ENCODE measurements around the gene SLITRK1.

SLITRK1 gene

DNA sequence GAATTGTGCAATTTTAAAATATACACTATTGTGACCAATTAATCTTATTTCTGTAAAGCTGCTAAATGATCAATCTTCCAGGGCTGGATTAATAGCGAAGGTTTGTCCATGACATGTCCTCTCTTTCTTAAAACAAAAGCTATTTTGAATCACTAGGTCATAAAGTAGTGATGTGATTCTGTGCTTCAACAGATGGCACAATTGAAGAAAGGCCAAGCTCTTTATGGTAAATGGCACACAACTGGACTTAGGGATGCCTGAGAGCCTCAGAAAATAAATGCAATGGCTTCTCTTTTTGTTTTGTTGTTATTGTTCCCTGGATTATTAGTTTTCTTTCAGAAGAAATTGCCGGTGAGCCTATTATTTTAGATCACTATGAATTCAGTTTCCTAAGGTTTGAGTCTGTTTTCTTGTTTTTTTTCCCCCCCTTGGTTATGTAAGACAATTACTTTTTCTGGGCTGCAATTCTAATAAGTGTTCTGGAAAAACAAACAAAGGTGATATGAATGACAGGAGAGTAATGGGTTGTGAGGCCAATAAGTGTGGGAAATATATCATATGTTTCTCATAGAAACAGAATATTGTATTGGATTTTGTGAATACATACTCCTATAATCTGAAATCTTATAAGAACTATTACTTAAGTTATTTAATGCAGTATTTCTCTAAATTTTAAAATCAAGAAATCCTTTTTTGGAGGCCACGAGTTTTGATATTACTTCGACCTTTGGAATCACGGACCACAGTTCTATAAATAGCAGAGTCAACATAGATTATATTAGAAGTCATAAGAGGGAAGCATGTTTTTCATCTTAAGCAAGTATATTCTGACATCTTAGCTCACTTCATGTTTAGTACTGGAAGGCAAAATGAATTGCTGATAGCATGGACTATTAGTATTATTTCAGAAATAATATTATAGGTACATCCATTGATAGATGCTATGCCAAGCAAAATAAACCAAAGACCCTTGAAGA, 16.8 kb downstream of the SLITRK1 start:
- Histone ChIP-seq H3K27me3 (ENCODE audit: insufficient read depth, low read length, poor library complexity) (no peaks in the 10 kb centered on the region), H3K4me2 (ENCODE audit: insufficient read depth, low read length) (no peak overlapping the region), H3K27ac (ENCODE audit: low read length) (no peak overlapping the region), H3K36me3 (ENCODE audit: insufficient read depth, low read length) (no peaks in the 10 kb centered on the region), H4K20me1 (ENCODE audit: insufficient read depth, low read length) (no peaks in the 10 kb centered on the region), H3K79me2 (ENCODE audit: insufficient read depth, low read length) (no peaks in the 10 kb centered on the region), H2AFZ (ENCODE audit: low read depth, low read length) (no peak overlapping the region), H3K9me3 (ENCODE audit: insufficient read depth, low read length, severe bottlenecking) (no peaks in the 10 kb centered on the region), H3K4me3 (ENCODE audit: low read depth in 1 of 2, low read length in 2 of 2) (no peak overlapping the region), H3K4me1 (ENCODE audit: insufficient read depth, low read length) (no peaks in the 10 kb centered on the region), H3K9ac (ENCODE audit: low read depth, low read length) (no peak overlapping the region)
- no peak for TF ChIP-seq EZH2 (IDR thresholded peaks at IDR 0.05; ENCODE audit: borderline replicate concordance, low read depth, low read length, severe bottlenecking)
- TF ChIP-seq, protein P1, sequence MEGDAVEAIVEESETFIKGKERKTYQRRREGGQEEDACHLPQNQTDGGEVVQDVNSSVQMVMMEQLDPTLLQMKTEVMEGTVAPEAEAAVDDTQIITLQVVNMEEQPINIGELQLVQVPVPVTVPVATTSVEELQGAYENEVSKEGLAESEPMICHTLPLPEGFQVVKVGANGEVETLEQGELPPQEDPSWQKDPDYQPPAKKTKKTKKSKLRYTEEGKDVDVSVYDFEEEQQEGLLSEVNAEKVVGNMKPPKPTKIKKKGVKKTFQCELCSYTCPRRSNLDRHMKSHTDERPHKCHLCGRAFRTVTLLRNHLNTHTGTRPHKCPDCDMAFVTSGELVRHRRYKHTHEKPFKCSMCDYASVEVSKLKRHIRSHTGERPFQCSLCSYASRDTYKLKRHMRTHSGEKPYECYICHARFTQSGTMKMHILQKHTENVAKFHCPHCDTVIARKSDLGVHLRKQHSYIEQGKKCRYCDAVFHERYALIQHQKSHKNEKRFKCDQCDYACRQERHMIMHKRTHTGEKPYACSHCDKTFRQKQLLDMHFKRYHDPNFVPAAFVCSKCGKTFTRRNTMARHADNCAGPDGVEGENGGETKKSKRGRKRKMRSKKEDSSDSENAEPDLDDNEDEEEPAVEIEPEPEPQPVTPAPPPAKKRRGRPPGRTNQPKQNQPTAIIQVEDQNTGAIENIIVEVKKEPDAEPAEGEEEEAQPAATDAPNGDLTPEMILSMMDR (IDR thresholded peaks at IDR 0.05; ENCODE audit: borderline replicate concordance, extremely low read depth, low read length, poor library complexity, severe bottlenecking) = no peak
- ATAC-seq (ENCODE audit: insufficient read depth, low read depth) = no peak
- DNase-seq = no peak

DNA sequence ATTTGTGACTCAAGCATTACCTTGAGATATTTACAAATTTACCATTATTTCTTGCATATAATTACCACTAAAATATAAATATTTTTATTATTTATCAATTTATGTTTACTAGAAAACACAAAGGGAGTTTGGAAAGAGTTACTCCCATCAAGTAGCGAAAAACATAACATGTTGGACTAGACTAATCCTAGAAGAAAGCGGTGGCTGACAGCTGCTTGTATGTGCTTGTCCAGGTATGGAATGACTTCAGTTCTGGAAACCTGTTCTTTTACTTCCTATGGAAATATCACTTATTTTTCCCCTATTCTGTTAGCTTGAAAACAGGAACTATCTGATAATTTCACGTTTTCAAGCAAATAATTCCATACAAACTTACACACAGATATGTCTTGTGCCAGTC, 28.5 kb downstream of the SLITRK1 start:
- no peaks in the 10 kb centered on the region for H3K9me3 ChIP-seq (ENCODE audit: insufficient read depth, low read length, severe bottlenecking)
- no peak overlapping the region for H3K4me3 ChIP-seq (ENCODE audit: low read depth in 1 of 2, low read length in 2 of 2)
- no peaks in the 10 kb centered on the region for H4K20me1 ChIP-seq (ENCODE audit: insufficient read depth, low read length)
- H3K27me3 ChIP-seq (ENCODE audit: insufficient read depth, low read length, poor library complexity) = no peaks in the 10 kb centered on the region
- no peak overlapping the region for H2AFZ ChIP-seq (ENCODE audit: low read depth, low read length)
- H3K79me2 ChIP-seq (ENCODE audit: insufficient read depth, low read length) = no peaks in the 10 kb centered on the region
- H3K27ac ChIP-seq (ENCODE audit: low read length) = no peak overlapping the region
- no peak for TF ChIP-seq EZH2 (IDR thresholded peaks at IDR 0.05; ENCODE audit: borderline replicate concordance, low read depth, low read length, severe bottlenecking)
- TF ChIP-seq, protein P1 (IDR thresholded peaks at IDR 0.05; ENCODE audit: borderline replicate concordance, extremely low read depth, low read length, poor library complexity, severe bottlenecking) = no peak
- H3K36me3 ChIP-seq (ENCODE audit: insufficient read depth, low read length) = no peaks in the 10 kb centered on the region
- H3K9ac ChIP-seq (ENCODE audit: low read depth, low read length) = no peak overlapping the region
- no peaks in the 10 kb centered on the region for H3K4me1 ChIP-seq (ENCODE audit: insufficient read depth, low read length)
- DNase-seq (no peak), ATAC-seq (ENCODE audit: insufficient read depth, low read depth) (no peak)
- H3K4me2 ChIP-seq (ENCODE audit: insufficient read depth, low read length) = no peak overlapping the region

DNA sequence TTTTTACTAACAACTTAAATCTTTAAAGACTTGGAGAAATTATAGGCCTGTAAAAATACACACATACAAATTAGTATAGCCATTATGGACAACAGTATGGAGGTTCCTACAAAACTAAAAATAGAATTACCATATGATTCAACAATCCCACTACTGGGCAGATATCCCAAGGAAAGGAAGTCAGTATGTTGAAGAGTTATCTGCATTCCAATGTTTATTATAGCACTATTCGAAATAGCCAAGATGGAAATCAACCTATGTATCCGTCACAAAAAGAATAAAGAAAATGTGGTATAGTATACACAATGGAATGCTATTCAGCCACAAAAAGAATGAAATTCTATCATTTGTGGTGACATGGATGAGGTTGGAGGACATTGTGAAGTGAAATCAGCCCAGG, 37.2 kb downstream of the SLITRK1 start:
- no peaks in the 10 kb centered on the region for H3K27me3 ChIP-seq (ENCODE audit: insufficient read depth, low read length, poor library complexity)
- H3K4me1 ChIP-seq (ENCODE audit: insufficient read depth, low read length) = no peaks in the 10 kb centered on the region
- TF ChIP-seq EZH2 (IDR thresholded peaks at IDR 0.05; ENCODE audit: borderline replicate concordance, low read depth, low read length, severe bottlenecking) = no peak
- TF ChIP-seq, protein P1 (IDR thresholded peaks at IDR 0.05; ENCODE audit: borderline replicate concordance, extremely low read depth, low read length, poor library complexity, severe bottlenecking) = no peak
- H4K20me1 ChIP-seq (ENCODE audit: insufficient read depth, low read length) = no peaks in the 10 kb centered on the region
- H3K4me2 ChIP-seq (ENCODE audit: insufficient read depth, low read length) = no peak overlapping the region
- H2AFZ ChIP-seq (ENCODE audit: low read depth, low read length) = no peak overlapping the region
- H3K27ac ChIP-seq (ENCODE audit: low read length) = no peak overlapping the region
- no peaks in the 10 kb centered on the region for H3K79me2 ChIP-seq (ENCODE audit: insufficient read depth, low read length)
- no peaks in the 10 kb centered on the region for H3K9me3 ChIP-seq (ENCODE audit: insufficient read depth, low read length, severe bottlenecking)
- DNase-seq (no peak), ATAC-seq (ENCODE audit: insufficient read depth, low read depth) (no peak)
- no peak overlapping the region for H3K9ac ChIP-seq (ENCODE audit: low read depth, low read length)
- no peak overlapping the region for H3K4me3 ChIP-seq (ENCODE audit: low read depth in 1 of 2, low read length in 2 of 2)
- H3K36me3 ChIP-seq (ENCODE audit: insufficient read depth, low read length) = no peaks in the 10 kb centered on the region
